ENCODE results near the gene PIGS.

DNA sequence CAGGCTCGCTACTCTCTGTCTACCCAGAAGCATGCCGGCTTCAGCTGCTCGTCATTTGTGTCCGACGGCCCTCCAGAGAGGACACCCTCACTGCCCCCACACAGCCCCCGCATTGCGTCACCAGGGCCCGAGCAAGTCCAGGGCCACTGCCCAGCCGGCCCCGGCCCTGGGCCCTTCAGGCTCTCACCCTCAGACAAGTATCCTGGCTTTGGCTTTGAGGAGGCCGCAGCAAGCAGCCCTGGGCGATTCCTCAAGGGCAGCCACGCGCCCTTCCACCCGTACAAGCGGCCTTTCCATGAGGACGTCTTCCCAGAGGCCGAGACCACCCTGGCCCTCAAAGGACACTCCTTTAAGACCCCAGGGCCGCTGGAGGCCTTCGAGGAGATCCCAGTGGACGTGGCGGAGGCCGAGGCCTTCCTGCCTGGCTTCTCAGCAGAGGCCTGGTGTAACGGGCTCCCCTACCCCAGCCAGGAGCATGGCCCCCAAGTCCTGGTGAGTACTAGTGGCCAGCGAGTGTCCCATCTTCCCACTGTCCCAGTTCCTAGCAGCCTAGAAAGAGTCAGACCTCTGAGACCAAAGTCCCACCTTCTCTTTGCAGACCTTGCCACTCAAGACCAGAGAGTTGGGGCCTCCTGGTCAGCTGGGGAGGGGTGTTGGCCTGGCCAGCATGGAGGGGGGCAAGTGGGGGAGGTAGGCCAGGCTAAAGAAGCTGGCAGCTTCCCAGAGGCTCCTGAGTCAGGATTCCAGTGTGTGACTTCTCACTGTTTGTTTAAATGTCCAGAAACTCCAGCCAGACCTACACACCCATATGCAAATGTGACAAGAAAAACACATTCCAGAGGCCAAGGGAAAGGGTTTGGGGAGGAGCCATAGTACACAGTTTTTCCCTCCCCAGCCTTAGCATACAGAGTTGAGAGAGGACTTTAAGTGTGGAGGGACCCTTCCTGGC lies 46.6 kb downstream of the PIGS start:
- TF ChIP-seq POLR2AphosphoS5 (IDR thresholded peaks at IDR 0.05; ENCODE audit: control insufficient read depth, insufficient read depth, low read depth, low read length): no peak
- TF ChIP-seq, protein P1, sequence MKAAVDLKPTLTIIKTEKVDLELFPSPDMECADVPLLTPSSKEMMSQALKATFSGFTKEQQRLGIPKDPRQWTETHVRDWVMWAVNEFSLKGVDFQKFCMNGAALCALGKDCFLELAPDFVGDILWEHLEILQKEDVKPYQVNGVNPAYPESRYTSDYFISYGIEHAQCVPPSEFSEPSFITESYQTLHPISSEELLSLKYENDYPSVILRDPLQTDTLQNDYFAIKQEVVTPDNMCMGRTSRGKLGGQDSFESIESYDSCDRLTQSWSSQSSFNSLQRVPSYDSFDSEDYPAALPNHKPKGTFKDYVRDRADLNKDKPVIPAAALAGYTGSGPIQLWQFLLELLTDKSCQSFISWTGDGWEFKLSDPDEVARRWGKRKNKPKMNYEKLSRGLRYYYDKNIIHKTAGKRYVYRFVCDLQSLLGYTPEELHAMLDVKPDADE (conservative IDR thresholded peaks at IDR 0.05; ENCODE audit: control insufficient read depth, low read depth, low read length): no peak
- TF ChIP-seq MYC (IDR thresholded peaks at IDR 0.05; ENCODE audit: low read depth, low read length): no peak
- TF ChIP-seq MYC (CRISPR knock-in tag; IDR thresholded peaks at IDR 0.05; ENCODE audit: borderline replicate concordance, low read depth): no peak
- TF ChIP-seq, protein P2, sequence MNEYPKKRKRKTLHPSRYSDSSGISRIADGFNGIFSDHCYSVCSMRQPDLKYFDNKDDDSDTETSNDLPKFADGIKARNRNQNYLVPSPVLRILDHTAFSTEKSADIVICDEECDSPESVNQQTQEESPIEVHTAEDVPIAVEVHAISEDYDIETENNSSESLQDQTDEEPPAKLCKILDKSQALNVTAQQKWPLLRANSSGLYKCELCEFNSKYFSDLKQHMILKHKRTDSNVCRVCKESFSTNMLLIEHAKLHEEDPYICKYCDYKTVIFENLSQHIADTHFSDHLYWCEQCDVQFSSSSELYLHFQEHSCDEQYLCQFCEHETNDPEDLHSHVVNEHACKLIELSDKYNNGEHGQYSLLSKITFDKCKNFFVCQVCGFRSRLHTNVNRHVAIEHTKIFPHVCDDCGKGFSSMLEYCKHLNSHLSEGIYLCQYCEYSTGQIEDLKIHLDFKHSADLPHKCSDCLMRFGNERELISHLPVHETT (CRISPR knock-in tag; conservative IDR thresholded peaks at IDR 0.05 in 1 of 2, IDR thresholded peaks at IDR 0.05 in 1 of 2): no peak
- no peak for TF ChIP-seq ZC3H4 (CRISPR knock-in tag; IDR thresholded peaks at IDR 0.05; ENCODE audit: borderline replicate concordance)
- no peak for TF ChIP-seq ELF4 (CRISPR knock-in tag; IDR thresholded peaks at IDR 0.05)
- TF ChIP-seq, protein P3, sequence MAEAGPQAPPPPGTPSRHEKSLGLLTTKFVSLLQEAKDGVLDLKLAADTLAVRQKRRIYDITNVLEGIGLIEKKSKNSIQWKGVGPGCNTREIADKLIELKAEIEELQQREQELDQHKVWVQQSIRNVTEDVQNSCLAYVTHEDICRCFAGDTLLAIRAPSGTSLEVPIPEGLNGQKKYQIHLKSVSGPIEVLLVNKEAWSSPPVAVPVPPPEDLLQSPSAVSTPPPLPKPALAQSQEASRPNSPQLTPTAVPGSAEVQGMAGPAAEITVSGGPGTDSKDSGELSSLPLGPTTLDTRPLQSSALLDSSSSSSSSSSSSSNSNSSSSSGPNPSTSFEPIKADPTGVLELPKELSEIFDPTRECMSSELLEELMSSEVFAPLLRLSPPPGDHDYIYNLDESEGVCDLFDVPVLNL (CRISPR knock-in tag; IDR thresholded peaks at IDR 0.05; ENCODE audit: low read depth): no peak
- TF ChIP-seq SIN3A (IDR thresholded peaks at IDR 0.05; ENCODE audit: borderline replicate concordance in 2 of 2, control insufficient read depth in 1 of 2, low read depth in 2 of 2, low read length in 2 of 2): no peak
- no peak for TF ChIP-seq EHMT2 (IDR thresholded peaks at IDR 0.05)
